ENCODE data around the gene IFIH1.
A peak's percentile ranks its signal among the peaks of the same experiment; 100 is the strongest.

IFIH1 gene

GRCh38 chr2:162318328-162319180 lies at the start of gene IFIH1:
IFIH1 (minus strand) TSS chr2:162318684; CDS start chr2:162318307, 377 bp downstream.
- DNase-seq (ENCODE audit: low read depth, low spot score): peak; percentile 72

- no peak for DNase-seq (ENCODE audit: low read depth, low spot score)
Measured at GRCh38 chr2:162365392-162365791, 46.9 kb upstream of the IFIH1 start.

- no peak for DNase-seq (ENCODE audit: low read depth, low spot score)
Measured at GRCh38 chr2:162344617-162344950, 26.1 kb upstream of the IFIH1 start.

GRCh38 chr2:162343824-162344616 lies 25.5 kb upstream of the IFIH1 start, which contains the start of gene GCA:
GCA (plus strand) TSS chr2:162344132; CDS start chr2:162344249, 117 bp downstream.
- DNase-seq (ENCODE audit: low read depth, low spot score): peak; percentile 81

- no peak for DNase-seq (ENCODE audit: low read depth, low spot score)
Measured at GRCh38 chr2:162343492-162343823, 25.0 kb upstream of the IFIH1 start.

- DNase-seq (ENCODE audit: low read depth, low spot score): no peak
Measured at GRCh38 chr2:162342841-162343240, 24.4 kb upstream of the IFIH1 start.

GRCh38 chr2:162342321-162342720 lies 23.8 kb upstream of the IFIH1 start:
- no peak for DNase-seq (ENCODE audit: low read depth, low spot score)

GRCh38 chr2:162340822-162341221 lies 22.3 kb upstream of the IFIH1 start:
- DNase-seq (ENCODE audit: low read depth, low spot score): no peak

- no peak for DNase-seq (ENCODE audit: low read depth, low spot score)
Measured at GRCh38 chr2:162337868-162338267, 19.4 kb upstream of the IFIH1 start.

- DNase-seq (ENCODE audit: low read depth, low spot score): no peak
Measured at GRCh38 chr2:162333968-162334367, 15.5 kb upstream of the IFIH1 start.

- no peak for DNase-seq (ENCODE audit: low read depth, low spot score)
Measured at GRCh38 chr2:162330881-162331280, 12.4 kb upstream of the IFIH1 start.

GRCh38 chr2:162328424-162329157 lies 10.1 kb upstream of the IFIH1 start:
- DNase-seq (ENCODE audit: low read depth, low spot score): no peak

- no peak for DNase-seq (ENCODE audit: low read depth, low spot score)
Measured at GRCh38 chr2:162327806-162328205, 9.3 kb upstream of the IFIH1 start.

GRCh38 chr2:162327134-162327769 lies 8.8 kb upstream of the IFIH1 start:
- DNase-seq (ENCODE audit: low read depth, low spot score): no peak

- no peak for DNase-seq (ENCODE audit: low read depth, low spot score)
Measured at GRCh38 chr2:162324953-162325352, 6.5 kb upstream of the IFIH1 start.

GRCh38 chr2:162320864-162321517 lies 2.5 kb upstream of the IFIH1 start:
- no peak for DNase-seq (ENCODE audit: low read depth, low spot score)

- no peak for DNase-seq (ENCODE audit: low read depth, low spot score)
Measured at GRCh38 chr2:162317861-162318327, 590 bp downstream of the IFIH1 start.

- no peak for DNase-seq (ENCODE audit: low read depth, low spot score)
Measured at GRCh38 chr2:162317058-162317742, 1.3 kb downstream of the IFIH1 start.

- no peak for DNase-seq (ENCODE audit: low read depth, low spot score)
Measured at GRCh38 chr2:162316590-162316989, 1.9 kb downstream of the IFIH1 start.

- no peak for DNase-seq (ENCODE audit: low read depth, low spot score)
Measured at GRCh38 chr2:162315938-162316337, 2.5 kb downstream of the IFIH1 start.
